HFF-Myc (cell line): ENCODE data around the gene CKAP2L.
A peak's percentile ranks its signal among the peaks of the same experiment; 100 is the strongest.

ENCODE experiments used
- DNase-seq: peaks from one replicate; pipeline ENCODE4 v3.0.0-alpha.2; 2011; ENCODE audit warnings: low read depth; ENCODE audit errors: extremely low read depth
- H3K4me3 ChIP-seq: replicated peaks from 2 replicates; pipeline ENCODE4 v1.5.1; 2011; ENCODE audit warnings: low read depth, mild to moderate bottlenecking, control low read depth, low read length
- TF ChIP-seq, protein P1 (sequence below): IDR thresholded peaks from 2 replicates; pipeline ENCODE4 v1.5.1; 2012; ENCODE audit warnings: mild to moderate bottlenecking, low read depth, low read length, control low read depth; ENCODE audit errors: missing control alignments

The CKAP2L gene

DNA sequence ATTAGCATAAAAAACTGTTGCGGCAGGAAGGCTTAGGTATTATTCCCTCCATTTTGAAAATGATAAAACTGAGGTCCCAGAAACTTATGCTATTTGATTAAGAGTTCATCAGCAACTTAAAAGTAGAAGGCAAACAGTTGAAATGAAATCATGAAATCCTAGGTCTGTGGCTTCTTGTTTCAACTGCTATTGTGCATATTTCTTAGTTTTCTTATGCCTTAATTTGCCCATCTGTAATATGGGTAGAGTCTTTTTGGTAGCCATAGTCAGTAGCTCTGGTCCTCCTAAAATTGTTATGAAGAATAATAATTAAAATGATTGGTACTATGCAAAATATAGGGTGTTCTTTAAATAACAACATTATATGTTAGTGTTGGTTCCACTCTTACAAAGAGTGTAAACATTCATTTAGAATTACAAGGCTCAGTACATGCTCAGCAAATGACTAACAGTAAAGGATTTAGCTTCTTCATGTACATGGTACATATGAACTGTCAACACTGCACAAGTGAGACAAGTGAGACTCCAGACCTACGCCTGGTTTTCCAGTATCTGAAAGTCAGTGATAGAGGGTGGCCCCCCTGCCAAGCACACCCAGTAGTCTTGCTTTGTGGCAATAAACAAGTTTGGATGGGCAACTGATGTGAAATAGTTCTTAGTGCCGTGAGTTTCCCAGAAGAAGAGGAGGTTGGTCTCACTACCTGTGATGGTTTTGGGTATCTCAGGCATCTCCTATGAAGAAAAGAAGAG lies 10.3 kb upstream of the CKAP2L start:
- no peak for DNase-seq
- no peak overlapping the region for H3K4me3 ChIP-seq

DNA sequence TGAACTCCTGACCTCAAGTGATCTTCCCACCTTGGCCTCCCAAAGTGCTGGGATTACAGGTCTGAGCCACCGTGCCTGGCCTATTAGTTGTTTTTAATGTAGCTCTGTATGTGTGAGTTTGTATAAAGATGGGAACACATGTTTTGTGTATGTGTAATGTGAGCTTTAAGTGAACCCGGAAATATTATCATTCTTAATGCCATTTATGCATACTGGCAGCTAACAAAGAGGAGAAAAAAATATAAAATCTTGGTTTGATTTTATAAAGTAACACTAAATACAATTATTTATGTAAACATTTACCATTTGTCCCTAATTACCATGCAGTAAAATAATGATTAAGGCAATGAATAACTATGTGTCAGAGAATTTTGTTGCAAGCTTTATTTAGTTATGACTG lies 9.1 kb upstream of the CKAP2L start:
- DNase-seq: no peak
- no peak overlapping the region for H3K4me3 ChIP-seq
- TF ChIP-seq, protein P1, sequence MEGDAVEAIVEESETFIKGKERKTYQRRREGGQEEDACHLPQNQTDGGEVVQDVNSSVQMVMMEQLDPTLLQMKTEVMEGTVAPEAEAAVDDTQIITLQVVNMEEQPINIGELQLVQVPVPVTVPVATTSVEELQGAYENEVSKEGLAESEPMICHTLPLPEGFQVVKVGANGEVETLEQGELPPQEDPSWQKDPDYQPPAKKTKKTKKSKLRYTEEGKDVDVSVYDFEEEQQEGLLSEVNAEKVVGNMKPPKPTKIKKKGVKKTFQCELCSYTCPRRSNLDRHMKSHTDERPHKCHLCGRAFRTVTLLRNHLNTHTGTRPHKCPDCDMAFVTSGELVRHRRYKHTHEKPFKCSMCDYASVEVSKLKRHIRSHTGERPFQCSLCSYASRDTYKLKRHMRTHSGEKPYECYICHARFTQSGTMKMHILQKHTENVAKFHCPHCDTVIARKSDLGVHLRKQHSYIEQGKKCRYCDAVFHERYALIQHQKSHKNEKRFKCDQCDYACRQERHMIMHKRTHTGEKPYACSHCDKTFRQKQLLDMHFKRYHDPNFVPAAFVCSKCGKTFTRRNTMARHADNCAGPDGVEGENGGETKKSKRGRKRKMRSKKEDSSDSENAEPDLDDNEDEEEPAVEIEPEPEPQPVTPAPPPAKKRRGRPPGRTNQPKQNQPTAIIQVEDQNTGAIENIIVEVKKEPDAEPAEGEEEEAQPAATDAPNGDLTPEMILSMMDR: no peak

More for the DNA sequence above, 10.3 kb upstream of the CKAP2L start:
- TF ChIP-seq, protein P1: no peak

DNA sequence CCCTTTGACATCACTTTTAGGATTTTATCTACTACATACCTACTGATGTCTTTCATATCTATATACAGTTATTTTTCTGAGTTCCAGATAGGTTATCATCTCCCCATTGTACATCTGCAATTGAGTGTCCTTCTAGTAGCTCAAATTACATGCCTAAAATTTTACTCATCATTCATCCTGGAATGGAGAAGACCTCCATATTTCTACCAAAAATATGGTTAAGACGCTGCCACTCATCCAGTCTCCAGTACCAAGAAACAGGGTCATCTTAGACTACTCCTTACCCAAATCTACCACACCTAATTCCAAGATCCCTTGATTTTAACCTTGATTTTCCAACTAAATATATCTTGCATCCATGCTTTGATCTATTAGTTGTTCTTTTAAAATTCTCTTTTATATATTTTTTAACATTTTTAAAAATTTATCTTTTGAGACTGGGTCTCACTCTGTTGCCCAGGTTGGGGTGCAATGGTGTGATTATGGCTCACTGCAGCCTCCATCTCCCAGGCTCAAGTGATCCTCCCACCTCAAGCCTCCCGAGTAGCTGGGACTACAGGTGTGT lies 8.6 kb upstream of the CKAP2L start:
- TF ChIP-seq, protein P1: no peak
- H3K4me3 ChIP-seq: no peak overlapping the region
- no peak for DNase-seq

DNA sequence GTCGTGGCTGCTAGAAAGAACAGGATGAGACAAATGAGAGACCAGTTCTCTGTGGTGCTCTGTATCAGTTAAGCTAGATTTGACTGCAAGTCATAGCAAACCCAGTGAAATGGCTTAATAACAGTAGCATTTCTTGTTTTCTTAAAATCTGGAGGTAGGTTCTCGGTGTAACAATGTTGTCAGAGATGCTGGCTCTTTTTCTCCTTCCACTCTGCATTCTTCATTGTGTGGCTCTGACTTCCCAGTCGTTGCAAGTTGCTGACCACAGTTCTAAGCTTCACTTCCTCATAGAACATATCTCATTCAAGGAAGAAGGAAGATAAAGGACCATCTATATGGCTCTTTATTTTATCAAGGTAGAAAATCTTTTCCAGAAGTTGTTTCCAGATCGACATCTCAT lies 7.9 kb upstream of the CKAP2L start:
- H3K4me3 ChIP-seq: no peak overlapping the region
- TF ChIP-seq, protein P1: no peak
- DNase-seq: no peak

DNA sequence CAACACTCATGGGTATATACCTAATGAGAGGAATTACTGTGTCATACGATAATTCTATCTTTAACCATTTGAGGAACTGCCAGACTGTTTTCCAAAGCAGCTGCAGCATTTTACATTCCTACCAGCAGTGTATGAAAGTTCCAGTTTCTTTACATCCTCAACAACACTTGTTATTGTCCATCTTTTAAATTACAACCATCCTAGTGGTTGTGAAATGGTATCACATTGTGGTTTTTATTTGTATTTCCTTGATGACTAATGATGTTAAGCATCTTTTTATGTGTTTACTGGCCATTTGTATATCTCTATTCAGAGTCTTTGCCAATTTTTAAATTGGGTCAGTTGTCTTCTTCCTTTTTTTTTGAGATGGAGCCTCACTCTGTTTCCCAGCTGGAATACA lies 4.0 kb upstream of the CKAP2L start:
- TF ChIP-seq, protein P1: peak; percentile 39
- no peak overlapping the region for H3K4me3 ChIP-seq
- no peak for DNase-seq

DNA sequence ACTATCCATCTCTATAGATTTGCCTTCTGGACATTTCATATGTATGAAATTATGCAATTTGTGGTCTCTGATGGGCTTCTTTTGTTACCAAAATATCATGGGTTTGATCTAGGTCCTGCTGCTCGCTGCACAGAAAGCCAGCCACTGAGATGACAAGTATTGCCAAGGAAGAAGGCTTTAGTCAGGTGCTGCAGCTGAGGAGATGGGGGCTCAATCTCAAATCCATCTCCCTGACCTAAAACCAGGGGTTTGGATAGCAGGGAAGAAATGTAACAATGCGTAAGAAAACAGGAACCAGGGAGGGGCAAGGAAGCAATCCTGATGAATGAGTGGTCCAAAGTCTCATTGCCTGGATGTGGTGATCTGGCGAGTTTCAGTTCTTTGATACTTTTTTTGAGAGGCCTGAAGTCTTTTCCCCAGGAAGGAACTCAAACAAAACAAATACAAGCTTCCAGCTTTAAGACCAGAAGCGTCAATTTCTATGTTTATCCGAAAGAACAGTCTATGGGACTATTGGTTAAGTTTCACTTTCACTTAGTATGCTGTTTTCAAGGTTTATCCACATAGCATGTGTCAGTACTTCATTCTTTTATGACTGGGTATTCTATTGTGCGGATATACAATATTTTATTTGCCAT lies 3.4 kb upstream of the CKAP2L start:
- no peak overlapping the region for H3K4me3 ChIP-seq
- DNase-seq: no peak

More for the DNA sequence above, 3.4 kb upstream of the CKAP2L start:
- TF ChIP-seq, protein P1: no peak
